ENCODE results near the gene CPM.

Gene CPM

DNA sequence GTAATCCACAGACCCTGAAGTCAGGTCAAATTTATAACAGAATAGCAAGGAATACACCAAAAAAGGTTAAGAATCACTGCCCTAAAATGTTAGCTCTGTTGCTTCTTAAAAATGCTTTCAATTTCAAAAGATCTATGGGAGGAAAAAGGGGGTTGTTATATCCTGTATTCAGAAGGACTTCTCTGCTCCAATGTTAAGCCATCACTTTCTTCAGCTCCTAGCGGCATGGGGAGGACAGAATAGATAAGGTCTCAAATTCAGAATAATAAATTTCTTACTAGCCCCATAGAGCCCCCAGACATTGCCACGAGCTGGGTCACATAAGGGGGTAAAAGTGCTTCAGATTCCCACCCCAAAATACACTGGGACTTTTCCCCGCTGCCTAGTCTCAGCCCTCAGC is 49.8 kb downstream of the CPM start:
- no peak for ATAC-seq

DNA sequence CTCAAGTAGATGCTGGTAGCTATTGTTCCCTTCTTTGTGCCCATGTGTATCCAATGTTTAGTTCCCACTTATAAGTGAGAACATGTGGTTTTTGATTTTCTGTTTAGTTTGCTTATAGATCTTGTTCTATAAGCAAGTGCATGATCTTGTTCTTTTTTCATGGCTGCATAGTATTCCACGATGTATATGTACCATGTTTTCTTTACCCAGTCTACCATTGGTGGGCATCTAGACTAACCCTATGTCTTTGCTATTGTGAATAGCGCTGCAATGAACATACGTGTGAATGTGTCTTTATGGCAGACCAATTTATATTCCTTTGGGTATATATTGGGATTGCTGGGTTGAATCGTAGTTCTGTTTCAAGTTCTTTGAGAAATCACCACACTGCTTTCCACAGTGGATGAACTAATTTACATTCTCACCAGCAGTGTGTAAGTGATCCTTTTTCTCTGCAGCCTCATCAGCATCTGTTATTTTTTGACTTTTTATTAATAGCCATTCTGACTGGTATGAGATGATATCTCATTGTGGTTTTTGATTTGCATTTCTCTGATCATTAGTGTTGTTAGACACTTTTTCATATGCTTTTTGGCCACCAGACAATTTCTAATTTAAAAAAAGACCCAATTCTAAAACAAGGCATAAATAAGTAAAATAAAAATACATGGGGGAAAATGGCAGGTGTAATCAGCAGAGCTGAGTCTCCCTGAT is 50.6 kb downstream of the CPM start:
- no peak for ATAC-seq
- TF ChIP-seq, protein P1, sequence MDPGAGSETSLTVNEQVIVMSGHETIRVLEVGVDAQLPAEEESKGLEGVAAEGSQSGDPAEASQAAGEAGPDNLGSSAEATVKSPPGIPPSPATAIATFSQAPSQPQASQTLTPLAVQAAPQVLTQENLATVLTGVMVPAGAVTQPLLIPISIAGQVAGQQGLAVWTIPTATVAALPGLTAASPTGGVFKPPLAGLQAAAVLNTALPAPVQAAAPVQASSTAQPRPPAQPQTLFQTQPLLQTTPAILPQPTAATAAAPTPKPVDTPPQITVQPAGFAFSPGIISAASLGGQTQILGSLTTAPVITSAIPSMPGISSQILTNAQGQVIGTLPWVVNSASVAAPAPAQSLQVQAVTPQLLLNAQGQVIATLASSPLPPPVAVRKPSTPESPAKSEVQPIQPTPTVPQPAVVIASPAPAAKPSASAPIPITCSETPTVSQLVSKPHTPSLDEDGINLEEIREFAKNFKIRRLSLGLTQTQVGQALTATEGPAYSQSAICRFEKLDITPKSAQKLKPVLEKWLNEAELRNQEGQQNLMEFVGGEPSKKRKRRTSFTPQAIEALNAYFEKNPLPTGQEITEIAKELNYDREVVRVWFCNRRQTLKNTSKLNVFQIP (CRISPR knock-in tag; IDR thresholded peaks at IDR 0.05; ENCODE audit: borderline replicate concordance, low read depth): no peak
- TF ChIP-seq ZFP30 (CRISPR knock-in tag; IDR thresholded peaks at IDR 0.05) (no peak), TOX (CRISPR knock-in tag; IDR thresholded peaks at IDR 0.05; ENCODE audit: borderline replicate concordance) (no peak), ESRRG (CRISPR knock-in tag; IDR thresholded peaks at IDR 0.05) (no peak), OSR1 (CRISPR knock-in tag; IDR thresholded peaks at IDR 0.05) (no peak), BACH2 (CRISPR knock-in tag; IDR thresholded peaks at IDR 0.05; ENCODE audit: borderline replicate concordance) (no peak), CSDC2 (CRISPR knock-in tag; IDR thresholded peaks at IDR 0.05) (no peak), ISL1 (CRISPR knock-in tag; IDR thresholded peaks at IDR 0.05) (no peak), ZNF8 (CRISPR knock-in tag; IDR thresholded peaks at IDR 0.05) (no peak), PPARA (CRISPR knock-in tag; IDR thresholded peaks at IDR 0.05; ENCODE audit: borderline replicate concordance) (no peak), TCF4 (CRISPR knock-in tag; IDR thresholded peaks at IDR 0.05; ENCODE audit: borderline replicate concordance) (no peak), PATZ1 (CRISPR knock-in tag; IDR thresholded peaks at IDR 0.05; ENCODE audit: borderline replicate concordance) (no peak)
- TF ChIP-seq, protein P2, sequence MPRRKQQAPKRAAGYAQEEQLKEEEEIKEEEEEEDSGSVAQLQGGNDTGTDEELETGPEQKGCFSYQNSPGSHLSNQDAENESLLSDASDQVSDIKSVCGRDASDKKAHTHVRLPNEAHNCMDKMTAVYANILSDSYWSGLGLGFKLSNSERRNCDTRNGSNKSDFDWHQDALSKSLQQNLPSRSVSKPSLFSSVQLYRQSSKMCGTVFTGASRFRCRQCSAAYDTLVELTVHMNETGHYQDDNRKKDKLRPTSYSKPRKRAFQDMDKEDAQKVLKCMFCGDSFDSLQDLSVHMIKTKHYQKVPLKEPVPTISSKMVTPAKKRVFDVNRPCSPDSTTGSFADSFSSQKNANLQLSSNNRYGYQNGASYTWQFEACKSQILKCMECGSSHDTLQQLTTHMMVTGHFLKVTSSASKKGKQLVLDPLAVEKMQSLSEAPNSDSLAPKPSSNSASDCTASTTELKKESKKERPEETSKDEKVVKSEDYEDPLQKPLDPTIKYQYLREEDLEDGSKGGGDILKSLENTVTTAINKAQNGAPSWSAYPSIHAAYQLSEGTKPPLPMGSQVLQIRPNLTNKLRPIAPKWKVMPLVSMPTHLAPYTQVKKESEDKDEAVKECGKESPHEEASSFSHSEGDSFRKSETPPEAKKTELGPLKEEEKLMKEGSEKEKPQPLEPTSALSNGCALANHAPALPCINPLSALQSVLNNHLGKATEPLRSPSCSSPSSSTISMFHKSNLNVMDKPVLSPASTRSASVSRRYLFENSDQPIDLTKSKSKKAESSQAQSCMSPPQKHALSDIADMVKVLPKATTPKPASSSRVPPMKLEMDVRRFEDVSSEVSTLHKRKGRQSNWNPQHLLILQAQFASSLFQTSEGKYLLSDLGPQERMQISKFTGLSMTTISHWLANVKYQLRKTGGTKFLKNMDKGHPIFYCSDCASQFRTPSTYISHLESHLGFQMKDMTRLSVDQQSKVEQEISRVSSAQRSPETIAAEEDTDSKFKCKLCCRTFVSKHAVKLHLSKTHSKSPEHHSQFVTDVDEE (CRISPR knock-in tag; IDR thresholded peaks at IDR 0.05): no peak
- TF ChIP-seq, protein P3, sequence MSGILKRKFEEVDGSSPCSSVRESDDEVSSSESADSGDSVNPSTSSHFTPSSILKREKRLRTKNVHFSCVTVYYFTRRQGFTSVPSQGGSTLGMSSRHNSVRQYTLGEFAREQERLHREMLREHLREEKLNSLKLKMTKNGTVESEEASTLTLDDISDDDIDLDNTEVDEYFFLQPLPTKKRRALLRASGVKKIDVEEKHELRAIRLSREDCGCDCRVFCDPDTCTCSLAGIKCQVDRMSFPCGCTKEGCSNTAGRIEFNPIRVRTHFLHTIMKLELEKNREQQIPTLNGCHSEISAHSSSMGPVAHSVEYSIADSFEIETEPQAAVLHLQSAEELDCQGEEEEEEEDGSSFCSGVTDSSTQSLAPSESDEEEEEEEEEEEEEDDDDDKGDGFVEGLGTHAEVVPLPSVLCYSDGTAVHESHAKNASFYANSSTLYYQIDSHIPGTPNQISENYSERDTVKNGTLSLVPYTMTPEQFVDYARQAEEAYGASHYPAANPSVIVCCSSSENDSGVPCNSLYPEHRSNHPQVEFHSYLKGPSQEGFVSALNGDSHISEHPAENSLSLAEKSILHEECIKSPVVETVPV (CRISPR knock-in tag; IDR thresholded peaks at IDR 0.05): no peak

More for the DNA sequence above, 49.8 kb downstream of the CPM start:
- TF ChIP-seq ZC3H10 (CRISPR knock-in tag; IDR thresholded peaks at IDR 0.05) (no peak), PPARA (CRISPR knock-in tag; IDR thresholded peaks at IDR 0.05; ENCODE audit: borderline replicate concordance) (no peak), ZNF8 (CRISPR knock-in tag; IDR thresholded peaks at IDR 0.05) (no peak)

DNA sequence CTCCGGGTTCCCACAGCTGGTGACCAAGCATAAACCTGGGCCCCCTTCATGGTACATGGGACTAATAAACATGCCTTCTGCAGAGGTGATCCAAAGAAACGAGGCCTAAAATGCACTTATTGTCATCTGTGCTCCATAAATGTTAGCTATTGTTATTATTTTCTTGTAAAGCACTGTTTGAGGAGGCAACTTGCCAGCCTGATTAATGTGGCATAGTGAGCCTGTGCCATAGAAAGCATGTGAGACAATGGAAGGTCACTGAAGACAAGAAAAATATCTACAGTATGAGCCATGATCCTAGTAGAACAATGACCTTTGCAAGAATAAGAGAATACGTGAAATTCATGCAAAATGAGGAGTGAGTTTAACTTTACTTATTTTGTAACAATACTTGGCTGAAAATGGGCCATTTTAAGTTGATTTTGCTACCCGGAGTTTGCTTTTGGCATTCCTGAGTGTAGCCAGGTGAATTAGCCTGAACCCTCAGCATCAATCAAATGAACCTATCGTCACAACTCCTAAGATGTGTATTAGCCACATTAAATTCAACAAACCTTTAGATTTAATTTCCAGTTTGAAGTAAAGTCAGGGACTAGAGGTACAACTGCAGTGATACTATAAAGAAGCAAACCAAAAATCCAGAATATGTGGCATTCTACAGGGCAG is 52.2 kb downstream of the CPM start:
- TF ChIP-seq, protein P4, sequence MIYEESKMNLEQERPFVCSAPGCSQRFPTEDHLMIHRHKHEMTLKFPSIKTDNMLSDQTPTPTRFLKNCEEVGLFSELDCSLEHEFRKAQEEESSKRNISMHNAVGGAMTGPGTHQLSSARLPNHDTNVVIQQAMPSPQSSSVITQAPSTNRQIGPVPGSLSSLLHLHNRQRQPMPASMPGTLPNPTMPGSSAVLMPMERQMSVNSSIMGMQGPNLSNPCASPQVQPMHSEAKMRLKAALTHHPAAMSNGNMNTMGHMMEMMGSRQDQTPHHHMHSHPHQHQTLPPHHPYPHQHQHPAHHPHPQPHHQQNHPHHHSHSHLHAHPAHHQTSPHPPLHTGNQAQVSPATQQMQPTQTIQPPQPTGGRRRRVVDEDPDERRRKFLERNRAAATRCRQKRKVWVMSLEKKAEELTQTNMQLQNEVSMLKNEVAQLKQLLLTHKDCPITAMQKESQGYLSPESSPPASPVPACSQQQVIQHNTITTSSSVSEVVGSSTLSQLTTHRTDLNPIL (CRISPR knock-in tag; IDR thresholded peaks at IDR 0.05; ENCODE audit: low read depth): no peak
- no peak for TF ChIP-seq TOX (CRISPR knock-in tag; IDR thresholded peaks at IDR 0.05; ENCODE audit: borderline replicate concordance)
- no peak for TF ChIP-seq ISL1 (CRISPR knock-in tag; IDR thresholded peaks at IDR 0.05)
- no peak for TF ChIP-seq GLIS3 (CRISPR knock-in tag; IDR thresholded peaks at IDR 0.05)
- TF ChIP-seq, protein P1 (CRISPR knock-in tag; IDR thresholded peaks at IDR 0.05; ENCODE audit: borderline replicate concordance, low read depth): no peak
- no peak for TF ChIP-seq ZNF565 (CRISPR knock-in tag; conservative IDR thresholded peaks at IDR 0.05; ENCODE audit: low read depth)
- TF ChIP-seq TCF4 (CRISPR knock-in tag; IDR thresholded peaks at IDR 0.05; ENCODE audit: borderline replicate concordance): no peak
- TF ChIP-seq ZFP30 (CRISPR knock-in tag; IDR thresholded peaks at IDR 0.05): no peak
- no peak for TF ChIP-seq ZNF8 (CRISPR knock-in tag; IDR thresholded peaks at IDR 0.05)
- no peak for TF ChIP-seq ZFP3 (CRISPR knock-in tag; IDR thresholded peaks at IDR 0.05)
- TF ChIP-seq BACH2 (CRISPR knock-in tag; IDR thresholded peaks at IDR 0.05; ENCODE audit: borderline replicate concordance): no peak
- TF ChIP-seq PATZ1 (CRISPR knock-in tag; IDR thresholded peaks at IDR 0.05; ENCODE audit: borderline replicate concordance): no peak
- TF ChIP-seq RARB (CRISPR knock-in tag; IDR thresholded peaks at IDR 0.05): no peak

More for the DNA sequence above, 52.2 kb downstream of the CPM start:
- ATAC-seq: no peak
